Ovary (tissue), 3 donors: ENCODE results near the gene OR6V1.

Experiments
- EP300 ChIP-seq: sonication (generic); formaldehyde crosslinking; IDR thresholded peaks from one replicate; pipeline ENCODE4 v1.6.1; 2017; ENCODE audit warnings: antibody characterized with exemption
- POLR2A ChIP-seq: fragments of 450-650 bp; IDR thresholded peaks from one replicate; pipeline ENCODE4 v1.6.1; 2017; ENCODE audit warnings: antibody characterized with exemption, mild to moderate bottlenecking, moderate library complexity
- TF ChIP-seq, protein P1 (sequence below), 3 donors: fragments of 450-650 bp in 2 of 3; fragments of 200-600 bp in 1 of 3; IDR thresholded peaks; one replicate each; pipeline versions ENCODE4 v1.5.1 to v1.8.0; 2016 to 2022; ENCODE audit warnings: antibody characterized with exemption in 3 of 3, mild to moderate bottlenecking in 1 of 3
- donor health status: DM: no; HTN: no; CAD: no.

DNA sequence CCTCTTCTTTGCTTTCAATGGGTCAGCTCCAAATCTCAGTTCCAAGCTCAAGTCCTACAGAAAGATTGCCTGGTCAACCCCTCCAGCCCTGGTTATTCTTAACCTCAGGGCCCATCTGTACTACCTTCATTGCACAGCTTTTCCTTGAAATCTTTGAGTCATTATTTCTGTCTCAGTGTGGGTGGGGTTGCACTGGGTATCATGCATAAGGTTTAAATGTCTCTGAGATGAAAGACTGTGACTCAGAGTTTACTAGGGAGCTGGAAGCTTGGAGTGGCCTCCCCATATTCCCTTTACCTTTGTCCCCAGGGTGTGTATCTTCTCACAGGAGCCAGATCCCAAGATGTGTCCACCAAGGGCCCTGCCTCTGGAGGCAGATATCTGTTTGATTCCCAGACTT, 3.3 kb upstream of the OR6V1 start:
- TF ChIP-seq, protein P1, sequence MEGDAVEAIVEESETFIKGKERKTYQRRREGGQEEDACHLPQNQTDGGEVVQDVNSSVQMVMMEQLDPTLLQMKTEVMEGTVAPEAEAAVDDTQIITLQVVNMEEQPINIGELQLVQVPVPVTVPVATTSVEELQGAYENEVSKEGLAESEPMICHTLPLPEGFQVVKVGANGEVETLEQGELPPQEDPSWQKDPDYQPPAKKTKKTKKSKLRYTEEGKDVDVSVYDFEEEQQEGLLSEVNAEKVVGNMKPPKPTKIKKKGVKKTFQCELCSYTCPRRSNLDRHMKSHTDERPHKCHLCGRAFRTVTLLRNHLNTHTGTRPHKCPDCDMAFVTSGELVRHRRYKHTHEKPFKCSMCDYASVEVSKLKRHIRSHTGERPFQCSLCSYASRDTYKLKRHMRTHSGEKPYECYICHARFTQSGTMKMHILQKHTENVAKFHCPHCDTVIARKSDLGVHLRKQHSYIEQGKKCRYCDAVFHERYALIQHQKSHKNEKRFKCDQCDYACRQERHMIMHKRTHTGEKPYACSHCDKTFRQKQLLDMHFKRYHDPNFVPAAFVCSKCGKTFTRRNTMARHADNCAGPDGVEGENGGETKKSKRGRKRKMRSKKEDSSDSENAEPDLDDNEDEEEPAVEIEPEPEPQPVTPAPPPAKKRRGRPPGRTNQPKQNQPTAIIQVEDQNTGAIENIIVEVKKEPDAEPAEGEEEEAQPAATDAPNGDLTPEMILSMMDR (IDR thresholded peaks at IDR 0.05): no peak
- TF ChIP-seq POLR2A (no peak), EP300 (no peak)
